Measurements from ENCODE around the gene FLT1. TPM values are rescaled to one million over a fixed set of nuclear protein-coding genes. Genes with fewer than 3 reads are reported as not detected.

FLT1 gene
- polyA plus RNA-seq, 1 donor from 2014 or later, result 0.26 TPM

DNA sequence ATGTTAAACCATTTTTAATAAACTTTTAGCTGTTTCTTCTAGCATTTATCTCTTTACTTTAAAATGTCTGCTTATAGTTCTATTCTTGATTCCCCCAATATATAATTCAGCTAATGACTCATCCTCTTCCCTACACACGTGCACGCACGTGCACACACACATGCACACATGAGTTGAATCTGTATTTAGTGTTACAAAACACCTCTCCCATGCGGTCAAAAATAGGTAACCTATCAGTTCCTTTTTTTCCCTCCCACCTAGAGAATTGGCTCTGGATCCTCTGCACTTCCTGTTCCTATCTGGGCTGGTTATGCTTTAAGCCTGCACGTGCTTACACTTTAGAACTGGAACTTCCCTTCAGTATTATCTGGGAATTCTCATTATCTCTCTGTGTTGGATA, 212.5 kb downstream of the FLT1 start:
- peaks cover 6% of the 10 kb centered on the region for H3K36me3 Mint-ChIP-seq
- H3K27me3 Mint-ChIP-seq, result no peaks in the 10 kb centered on the region
- H3K4me3 Mint-ChIP-seq, result no peak overlapping the region
- H3K27ac Mint-ChIP-seq, result no peak overlapping the region
- H3K9me3 Mint-ChIP-seq, result no peaks in the 10 kb centered on the region
- peaks cover 4 to 13% (median 9%) of the 10 kb centered on the region in 3 donors for H3K4me1 Mint-ChIP-seq

DNA sequence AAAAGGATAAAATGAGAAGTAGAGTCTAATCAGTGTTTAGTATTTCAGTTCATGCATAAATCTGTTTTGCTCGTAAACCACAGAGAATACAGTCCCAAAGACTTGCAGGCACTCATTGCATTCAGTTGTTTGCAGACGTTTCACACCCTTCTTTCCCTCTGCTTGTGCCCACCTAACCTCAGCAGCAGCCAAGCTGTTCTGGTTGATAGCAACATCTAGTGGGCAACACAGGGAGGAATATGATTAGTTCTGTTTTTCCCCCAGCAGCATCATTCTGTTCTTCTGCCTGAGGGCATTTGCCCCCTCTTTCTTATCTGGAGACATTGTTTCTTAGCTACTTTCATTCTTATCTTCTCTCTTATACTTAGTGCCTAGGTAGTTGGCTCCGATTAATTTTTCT, 221.0 kb downstream of the FLT1 start:
- H3K36me3 Mint-ChIP-seq, result peaks cover 13% of the 10 kb centered on the region
- no peak overlapping the region for H3K27ac Mint-ChIP-seq
- peak overlapping the region in 1 of 4 donors; percentile 68 for H3K4me3 Mint-ChIP-seq
- H3K4me1 Mint-ChIP-seq, result peaks cover 7 to 16% (median 13%) of the 10 kb centered on the region in 3 donors
- no peaks in the 10 kb centered on the region for H3K27me3 Mint-ChIP-seq
- H3K9me3 Mint-ChIP-seq, result no peaks in the 10 kb centered on the region

DNA sequence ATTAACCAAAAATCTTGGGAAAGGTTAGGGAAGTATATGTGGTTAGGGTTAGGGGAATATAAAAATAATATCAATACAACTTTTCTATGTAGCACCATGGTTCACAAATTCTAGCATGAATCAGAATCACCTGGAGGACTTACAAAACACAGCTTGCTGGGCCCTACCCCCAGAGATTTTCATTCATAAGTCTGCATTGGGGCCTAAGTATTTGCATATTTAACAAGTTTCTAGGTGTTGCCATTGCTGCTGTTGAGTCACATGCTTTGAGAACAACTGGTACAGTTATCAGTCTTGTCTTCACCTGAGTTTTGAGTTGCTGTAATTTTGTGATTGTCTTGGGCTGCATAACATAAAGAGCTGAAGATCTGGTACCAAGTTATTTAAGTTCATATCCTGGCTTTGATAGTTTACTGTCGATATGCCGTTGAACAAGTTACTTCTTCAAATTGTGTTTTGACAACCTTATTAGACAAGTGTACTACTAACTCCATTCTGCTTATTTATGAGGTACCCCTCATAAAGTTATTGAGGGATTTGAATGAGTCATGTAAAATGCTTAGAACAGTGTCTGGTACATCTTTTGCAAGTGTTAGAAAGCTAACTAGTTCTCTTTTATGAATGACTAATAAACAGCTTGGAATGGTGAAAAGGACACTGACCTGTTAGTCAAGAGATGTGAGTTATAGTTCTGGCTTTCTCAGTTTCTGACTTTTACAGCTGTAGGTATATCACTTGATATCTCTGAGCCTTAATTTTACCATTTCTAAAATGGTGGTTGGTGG, 223.7 kb downstream of the FLT1 start:
- H3K9me3 Mint-ChIP-seq, result peaks cover 2 to 7% (median 3%) of the 10 kb centered on the region in 3 donors
- no peak overlapping the region for H3K4me3 Mint-ChIP-seq
- H3K27ac Mint-ChIP-seq, result no peak overlapping the region
- peaks cover 21% of the 10 kb centered on the region for H3K36me3 Mint-ChIP-seq
- no peaks in the 10 kb centered on the region for H3K27me3 Mint-ChIP-seq
- peaks cover 18 to 25% (median 21%) of the 10 kb centered on the region in 3 donors for H3K4me1 Mint-ChIP-seq

DNA sequence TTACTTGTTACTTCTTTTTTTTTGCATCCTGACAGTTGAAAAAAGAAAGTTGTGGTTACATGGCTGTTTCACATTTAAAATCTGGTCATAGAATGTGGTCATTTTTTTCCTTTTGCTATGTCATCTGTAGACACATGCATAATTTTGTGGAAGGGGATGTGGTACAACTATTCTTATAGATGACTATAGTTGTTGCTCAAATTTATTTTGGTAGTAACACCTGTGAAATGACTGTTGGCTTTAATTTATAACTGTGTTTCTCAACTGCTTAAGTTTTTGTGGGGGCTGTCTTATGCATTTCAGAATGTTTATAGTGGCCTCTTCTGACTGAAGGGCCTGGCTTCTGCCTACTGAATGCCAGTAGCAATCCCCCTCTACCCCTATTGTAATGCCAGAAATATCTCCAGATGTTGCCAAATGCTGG, 226.1 kb downstream of the FLT1 start:
- peaks cover 17% of the 10 kb centered on the region for H3K36me3 Mint-ChIP-seq
- H3K27ac Mint-ChIP-seq, result peak overlapping the region; percentile 63 to 94 (median 68)
- peaks cover 2 to 7% (median 3%) of the 10 kb centered on the region in 3 donors for H3K9me3 Mint-ChIP-seq
- H3K4me3 Mint-ChIP-seq, result peak overlapping the region; percentile 26 to 80 (median 45)
- peaks cover 18 to 23% (median 19%) of the 10 kb centered on the region in 3 donors for H3K4me1 Mint-ChIP-seq
- H3K27me3 Mint-ChIP-seq, result no peaks in the 10 kb centered on the region

DNA sequence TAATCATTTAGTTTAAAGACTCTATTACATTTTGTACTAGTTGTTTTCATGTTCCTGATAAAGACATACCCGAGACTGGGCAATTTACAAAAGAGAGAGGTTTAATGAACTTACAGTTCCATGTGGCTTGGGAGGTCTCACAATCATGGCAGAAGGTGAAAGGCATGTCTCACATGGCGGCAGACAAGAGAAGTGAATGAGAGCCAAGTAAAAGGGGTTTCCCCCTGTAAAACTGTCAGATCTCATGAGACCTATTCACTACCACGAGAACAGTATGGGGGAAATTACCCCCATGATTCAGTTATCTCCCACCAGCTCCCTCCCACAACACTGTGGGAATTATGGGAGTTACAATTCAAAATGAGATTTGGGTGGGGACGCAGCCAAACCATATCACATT, 227.4 kb downstream of the FLT1 start:
- Mint-ChIP-seq H3K9me3 (peaks cover 2 to 7% (median 5%) of the 10 kb centered on the region in 3 donors), H3K36me3 (peaks cover 20% of the 10 kb centered on the region), H3K4me1 (peaks cover 18 to 23% (median 20%) of the 10 kb centered on the region in 3 donors), H3K27ac (peak overlapping the region in 1 of 3 donors; percentile 56), H3K27me3 (no peaks in the 10 kb centered on the region), H3K4me3 (peak overlapping the region in 2 of 4 donors; percentile 52 to 55)

DNA sequence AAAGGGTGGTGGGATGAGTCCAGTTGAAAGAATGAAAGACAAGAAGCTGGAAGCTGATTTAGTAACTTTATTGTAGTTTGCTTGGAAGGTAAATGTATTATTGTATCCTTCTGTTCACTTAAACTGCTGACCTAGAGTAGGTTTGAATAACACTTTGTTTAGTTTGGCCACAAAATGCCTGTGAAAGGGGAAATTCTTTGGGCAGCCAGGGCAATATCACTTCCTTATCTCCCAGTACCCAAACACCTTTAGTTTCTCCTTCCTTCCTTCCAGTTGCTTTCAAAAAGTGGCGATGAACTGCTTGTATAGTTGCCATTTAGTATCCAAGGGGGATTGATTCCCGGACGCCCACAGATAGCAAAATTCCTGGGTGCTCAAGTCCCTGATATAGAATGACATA, 236.5 kb downstream of the FLT1 start:
- Mint-ChIP-seq H3K4me1 (peaks cover 12 to 46% (median 32%) of the 10 kb centered on the region in 3 donors), H3K27ac (peak overlapping the region in 2 of 3 donors; percentile 60 to 76), H3K36me3 (peaks cover 19% of the 10 kb centered on the region), H3K9me3 (peaks cover 0 to 2% (median 0%) of the 10 kb centered on the region in 3 donors), H3K4me3 (no peak overlapping the region), H3K27me3 (no peaks in the 10 kb centered on the region)

DNA sequence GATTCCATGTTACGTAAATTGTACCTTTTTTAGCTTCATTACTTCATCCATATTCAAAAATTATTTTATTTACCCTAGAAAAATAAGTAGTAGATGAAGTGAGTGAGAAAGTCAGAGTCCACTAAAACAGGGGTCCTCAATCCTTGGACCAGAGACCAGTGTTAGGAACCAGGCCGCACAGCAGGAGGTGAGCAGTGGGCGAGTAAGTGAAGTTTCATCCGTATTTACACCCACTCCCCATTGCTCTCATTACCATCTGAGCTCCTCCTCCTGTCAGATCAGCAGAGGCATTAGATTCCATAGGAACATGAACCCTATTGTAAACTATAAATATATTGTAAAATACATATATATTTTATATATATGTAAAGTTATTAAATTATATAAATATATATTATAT, 237.6 kb downstream of the FLT1 start:
- Mint-ChIP-seq H3K36me3 (peaks cover 18% of the 10 kb centered on the region), H3K27me3 (no peaks in the 10 kb centered on the region), H3K4me3 (no peak overlapping the region), H3K9me3 (no peaks in the 10 kb centered on the region), H3K4me1 (peaks cover 14 to 56% (median 40%) of the 10 kb centered on the region in 3 donors), H3K27ac (no peak overlapping the region)

DNA sequence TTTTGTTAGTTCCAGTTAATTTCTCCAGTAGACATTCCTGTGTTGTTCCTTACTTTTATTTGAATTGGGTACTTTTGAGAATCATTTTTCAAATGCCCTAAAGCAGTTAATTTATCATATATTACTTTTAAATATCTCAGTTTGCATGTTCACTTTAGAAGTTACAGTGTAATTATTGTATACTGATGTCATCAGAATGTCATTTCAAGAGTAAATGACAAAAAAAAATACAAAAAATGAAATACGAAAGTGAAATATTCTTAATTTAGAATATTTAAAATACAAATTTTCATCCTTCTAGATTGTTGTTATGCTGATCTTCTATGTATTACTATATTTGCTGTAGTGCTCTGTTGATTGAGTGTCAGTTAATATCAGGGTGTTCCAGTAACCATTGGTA, 242.4 kb downstream of the FLT1 start:
- Mint-ChIP-seq H3K36me3 (peaks cover 25% of the 10 kb centered on the region), H3K4me1 (peaks cover 41 to 71% (median 59%) of the 10 kb centered on the region in 3 donors), H3K27ac (peak overlapping the region in 1 of 3 donors; percentile 76), H3K27me3 (no peaks in the 10 kb centered on the region), H3K9me3 (peaks cover 0 to 5% (median 1%) of the 10 kb centered on the region in 3 donors), H3K4me3 (peak overlapping the region in 1 of 4 donors; percentile 7)

DNA sequence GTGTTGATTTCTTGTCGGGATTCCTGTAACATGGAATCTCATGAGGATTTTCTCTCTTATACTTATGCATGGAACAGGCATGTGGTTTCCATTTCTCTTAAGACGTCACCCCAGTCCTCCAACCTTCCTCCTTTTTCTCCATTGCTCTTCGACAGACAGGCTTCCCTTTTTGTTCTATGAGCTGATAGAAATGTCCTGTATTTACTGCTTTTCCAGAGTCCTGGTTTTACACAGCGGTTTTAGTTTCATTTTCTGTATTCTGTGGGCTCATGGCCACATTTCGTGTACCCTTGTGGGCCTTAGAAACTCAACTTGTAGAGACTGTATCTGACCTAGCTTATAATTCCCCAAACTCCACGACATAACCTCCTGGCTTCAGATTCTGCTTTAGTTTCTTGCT, 243.5 kb downstream of the FLT1 start:
- H3K36me3 Mint-ChIP-seq, result peaks cover 22% of the 10 kb centered on the region
- peak overlapping the region in 3 of 4 donors; percentile 26 to 83 (median 81) for H3K4me3 Mint-ChIP-seq
- H3K9me3 Mint-ChIP-seq, result peaks cover 2 to 5% (median 3%) of the 10 kb centered on the region in 3 donors

DNA sequence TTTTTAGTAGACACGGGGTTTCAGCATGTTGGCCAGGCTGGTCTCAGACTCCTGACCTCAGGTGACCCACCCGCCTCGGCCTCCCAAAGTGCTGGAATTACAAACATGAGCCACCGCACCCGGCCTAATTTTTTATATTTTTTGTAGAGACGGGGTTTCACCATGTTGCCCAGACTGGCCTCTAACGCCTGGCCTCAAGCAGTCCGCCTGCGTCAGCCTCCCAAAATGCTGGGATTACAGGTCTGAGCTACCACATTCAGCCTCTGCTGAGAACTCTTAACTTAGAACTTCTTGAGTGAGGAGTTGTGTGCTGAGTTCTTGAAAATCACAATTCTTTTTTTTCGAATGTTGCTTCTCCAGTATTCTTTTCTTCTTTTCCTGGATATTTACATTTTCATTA, 244.4 kb downstream of the FLT1 start:
- Mint-ChIP-seq H3K27ac (peak overlapping the region in 1 of 3 donors; percentile 62), H3K4me3 (peak overlapping the region in 1 of 4 donors; percentile 81), H3K27me3 (no peaks in the 10 kb centered on the region), H3K36me3 (peaks cover 25% of the 10 kb centered on the region), H3K4me1 (peaks cover 54 to 76% (median 64%) of the 10 kb centered on the region in 3 donors), H3K9me3 (peaks cover 5 to 6% (median 5%) of the 10 kb centered on the region in 3 donors)

More for the DNA sequence above, 243.5 kb downstream of the FLT1 start:
- peaks cover 48 to 73% (median 63%) of the 10 kb centered on the region in 3 donors for H3K4me1 Mint-ChIP-seq
- peak overlapping the region in 2 of 3 donors; percentile 62 to 90 for H3K27ac Mint-ChIP-seq
- no peaks in the 10 kb centered on the region for H3K27me3 Mint-ChIP-seq

Other genes with a start within 250 kb of the FLT1 start
- 78.5 TPM for gene POMP, start 164.0 kb upstream of the FLT1 start, polyA plus RNA-seq
- gene SLC46A3, start 223.8 kb upstream of the FLT1 start, polyA plus RNA-seq, result 18.0 TPM